DOHH2 (cell line): ENCODE results near the gene NELFA.

Experiments
- H3F3A ChIP-seq: fragments of 200-600 bp; sonication (generic), shearing (Covaris generic); 2 replicates; pipeline ENCODE4 v1.6.0; 2016; ENCODE audit warnings: antibody characterized with exemption, mild to moderate bottlenecking; ENCODE audit not compliant: control insufficient read depth, insufficient read depth
- H3K27ac ChIP-seq: fragments of 200-600 bp; sonication (generic); 2 replicates; pipeline ENCODE4 v1.5.1; 2014; ENCODE audit warnings: low read depth, mild to moderate bottlenecking, low read length, moderate library complexity
- H3K27me3 ChIP-seq: fragments of 200-600 bp; sonication (generic); 2 replicates; pipeline ENCODE4 v1.6.1; 2014; ENCODE audit warnings: mild to moderate bottlenecking, low read length, mixed read lengths; ENCODE audit not compliant: control insufficient read depth
- H3K36me3 ChIP-seq: fragments of 200-600 bp; sonication (generic); 2 replicates; pipeline ENCODE4 v1.6.1; 2014; ENCODE audit warnings: mild to moderate bottlenecking, low read length, moderate library complexity, mixed read lengths; ENCODE audit not compliant: control insufficient read depth
- H3K4me1 ChIP-seq: fragments of 200-600 bp; sonication (generic); 2 replicates; pipeline ENCODE4 v1.6.1; 2014; ENCODE audit warnings: mild to moderate bottlenecking, low read length, mixed read lengths; ENCODE audit not compliant: control insufficient read depth
- H3K4me2 ChIP-seq: fragments of 200-600 bp; sonication (generic); 2 replicates; pipeline ENCODE4 v1.6.0; 2014; ENCODE audit warnings: mild to moderate bottlenecking, low read length, moderate library complexity
- H3K4me3 ChIP-seq: fragments of 200-600 bp; sonication (generic); 2 replicates; pipeline ENCODE4 v1.5.1; 2014; ENCODE audit warnings: mild to moderate bottlenecking, low read length, mixed read lengths
- H3K79me2 ChIP-seq: fragments of 200-600 bp; sonication (generic); 2 replicates; pipeline ENCODE4 v1.6.1; 2014; ENCODE audit warnings: mild to moderate bottlenecking, low read length, mixed read lengths; ENCODE audit not compliant: control insufficient read depth
- H3K9me2 ChIP-seq: fragments of 200-600 bp; sonication (generic); replicated peaks from 2 replicates; pipeline ENCODE4 v1.6.1; 2014; ENCODE audit warnings: mild to moderate bottlenecking, low read length, mixed read lengths; ENCODE audit not compliant: control insufficient read depth
- H3K9me3 ChIP-seq: fragments of 200-600 bp; sonication (generic); 2 replicates; pipeline ENCODE4 v1.6.1; 2014; ENCODE audit warnings: antibody characterized with exemption, low read length, mixed read lengths; ENCODE audit not compliant: control insufficient read depth, insufficient read depth
- H4K20me1 ChIP-seq: fragments of 200-600 bp; sonication (generic); 2 replicates; pipeline ENCODE4 v1.6.0; 2014; ENCODE audit warnings: low read depth, mild to moderate bottlenecking, antibody characterized with exemption, low read length, moderate library complexity; ENCODE audit not compliant: control insufficient read depth, insufficient read depth
- CTCF ChIP-seq: fragments of 200-600 bp; sonication (generic); IDR thresholded peaks from one replicate; pipeline ENCODE4 v1.5.1; 2014; ENCODE audit warnings: antibody characterized with exemption, mild to moderate bottlenecking, low read depth, low read length; ENCODE audit not compliant: poor library complexity, severe bottlenecking
- EZH2phosphoT487 ChIP-seq: fragments of 200-600 bp; sonication (generic); IDR thresholded peaks from 2 replicates; pipeline ENCODE4 v1.6.1; 2017; ENCODE audit warnings: borderline replicate concordance, mild to moderate bottlenecking, antibody characterized with exemption, low read length, moderate library complexity, mixed read lengths

NELFA gene

GRCh38 chr4:2051086-2051485, 42.3 kb upstream of the NELFA start:
- H3K27me3 ChIP-seq = 0 out of 2 replicates have a peak, but pooled peaks cover 10% of the 10 kb centered on the region
- H3K27ac ChIP-seq = no peak overlapping the region
- H3K4me1 ChIP-seq = no peaks in the 10 kb centered on the region
- no peak overlapping the region for H3K4me3 ChIP-seq
- H3K9me2 ChIP-seq = no peaks in the 10 kb centered on the region
- no peaks in the 10 kb centered on the region for H3K9me3 ChIP-seq
- no peaks in the 10 kb centered on the region for H3K79me2 ChIP-seq
- H3F3A ChIP-seq = no peaks in the 10 kb centered on the region
- H3K36me3 ChIP-seq = no peaks in the 10 kb centered on the region
- no peaks in the 10 kb centered on the region for H4K20me1 ChIP-seq
- no peak overlapping the region for H3K4me2 ChIP-seq
- TF ChIP-seq CTCF (no peak), EZH2phosphoT487 (no peak)

- no peaks in the 10 kb centered on the region for H3K36me3 ChIP-seq
- H3K4me3 ChIP-seq = no peak overlapping the region
- no peaks in the 10 kb centered on the region for H3K79me2 ChIP-seq
- no peaks in the 10 kb centered on the region for H3K9me2 ChIP-seq
- H3F3A ChIP-seq = no peaks in the 10 kb centered on the region
- H3K27me3 ChIP-seq = 0 out of 2 replicates have a peak, but pooled peaks cover 10% of the 10 kb centered on the region
- H4K20me1 ChIP-seq = no peaks in the 10 kb centered on the region
- no peak for TF ChIP-seq CTCF
- no peak overlapping the region for H3K27ac ChIP-seq
- no peaks in the 10 kb centered on the region for H3K9me3 ChIP-seq
- H3K4me2 ChIP-seq = no peak overlapping the region
- no peaks in the 10 kb centered on the region for H3K4me1 ChIP-seq
Observed at GRCh38 chr4:2049811-2050210, 41.0 kb upstream of the NELFA start.

- H3K9me2 ChIP-seq = no peaks in the 10 kb centered on the region
- H3K27ac ChIP-seq = no peak overlapping the region
- H4K20me1 ChIP-seq = no peaks in the 10 kb centered on the region
- H3F3A ChIP-seq = no peaks in the 10 kb centered on the region
- no peak overlapping the region for H3K4me2 ChIP-seq
- H3K4me1 ChIP-seq = no peaks in the 10 kb centered on the region
- H3K79me2 ChIP-seq = no peaks in the 10 kb centered on the region
- no peak overlapping the region for H3K4me3 ChIP-seq
- TF ChIP-seq CTCF (no peak), EZH2phosphoT487 (no peak)
- H3K27me3 ChIP-seq = 0 out of 2 replicates have a peak, but pooled peaks cover 10% of the 10 kb centered on the region
- H3K9me3 ChIP-seq = no peaks in the 10 kb centered on the region
- no peaks in the 10 kb centered on the region for H3K36me3 ChIP-seq
Observed at GRCh38 chr4:2049381-2049780, 40.6 kb upstream of the NELFA start.

DNA sequence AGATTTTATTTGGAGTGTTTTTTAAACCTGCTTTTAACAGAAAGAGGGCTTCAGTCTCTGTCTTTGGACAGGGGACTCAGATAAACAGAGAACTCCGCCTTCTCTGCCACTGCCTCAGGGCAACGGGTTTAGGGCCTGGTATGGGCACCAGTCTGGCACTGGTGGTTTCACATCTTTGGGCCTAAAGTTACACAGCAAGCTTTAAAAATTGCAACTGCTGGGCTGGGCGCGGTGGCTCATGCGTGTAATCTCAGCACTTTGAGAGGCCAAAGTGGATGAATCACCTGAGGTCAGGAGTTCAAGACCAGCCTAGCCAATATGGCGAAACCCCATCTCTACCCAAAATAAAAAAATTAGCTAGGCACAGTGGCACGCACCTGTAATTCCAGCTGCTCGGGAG, 40.1 kb upstream of the NELFA start:
- Histone ChIP-seq H4K20me1 (no peaks in the 10 kb centered on the region), H3K79me2 (no peaks in the 10 kb centered on the region), H3K9me2 (no peaks in the 10 kb centered on the region), H3K4me2 (no peak overlapping the region), H3K4me1 (no peaks in the 10 kb centered on the region), H3K27ac (no peak overlapping the region), H3F3A (no peaks in the 10 kb centered on the region), H3K9me3 (no peaks in the 10 kb centered on the region), H3K27me3 (0 out of 2 replicates have a peak, but pooled peaks cover 10% of the 10 kb centered on the region), H3K4me3 (no peak overlapping the region), H3K36me3 (no peaks in the 10 kb centered on the region)
- TF ChIP-seq CTCF (no peak), EZH2phosphoT487 (no peak)
